Calu3 (cell line): ENCODE measurements around the gene CAP2. TPM values are rescaled to one million over a fixed set of nuclear protein-coding genes. Genes with fewer than 3 reads are reported as not detected.

ENCODE experiments used
- BruUV-seq: library from RNA; stranded (reverse); fragments of 400-500 nt; replicated peaks from 2 replicates; lab custom pipeline; 2021; lab: Mats Ljungman, UMichigan
- CTCF ChIA-PET: fragments of 300-600 bp; sonication (Branson Sonifier 250); formaldehyde crosslinking; loops from one replicate; lab custom pipeline; 2022; ENCODE audit warnings: antibody characterized with exemption; lab: Charles Lee
- DNase-seq: peaks from one replicate; pipeline ENCODE4 v3.0.0; 2022
- H3K27ac Mint-ChIP-seq: one replicate; pipeline ENCODE4 v1.8.0; 2022; ENCODE audit warnings: mixed read lengths; ENCODE audit not compliant: unreplicated experiment
- H3K27me3 Mint-ChIP-seq: one replicate; pipeline ENCODE4 v1.8.0; 2022; ENCODE audit warnings: mixed read lengths; ENCODE audit not compliant: unreplicated experiment
- H3K36me3 Mint-ChIP-seq: one replicate; pipeline ENCODE4 v1.8.0; 2022; ENCODE audit warnings: mild to moderate bottlenecking, moderate library complexity, mixed read lengths; ENCODE audit not compliant: insufficient read depth, unreplicated experiment
- H3K4me1 Mint-ChIP-seq: one replicate; pipeline ENCODE4 v1.8.0; 2022; ENCODE audit warnings: mild to moderate bottlenecking, low read depth, mixed read lengths; ENCODE audit not compliant: unreplicated experiment
- H3K4me3 Mint-ChIP-seq: one replicate; pipeline ENCODE4 v1.8.0; 2022; ENCODE audit warnings: mild to moderate bottlenecking, low read depth, moderate library complexity, mixed read lengths; ENCODE audit not compliant: unreplicated experiment
- H3K9me3 Mint-ChIP-seq: one replicate; pipeline ENCODE4 v1.8.0; 2022; ENCODE audit warnings: low read depth, mixed read lengths; ENCODE audit not compliant: unreplicated experiment
- intact Hi-C: fragments of 100-400 bp; cut with micrococcal nuclease; formaldehyde crosslinking; loops from one replicate; pipeline ENCODE4 v1.10.0; 2022; ENCODE audit not compliant: unreplicated experiment
- total RNA-seq: library from RNA; stranded (reverse); gene quantifications from 2 replicates; pipeline ENCODE4 v1.2.3, GENCODE V29; 2022
- TF ChIP-seq, protein P1 (sequence below): fragments of 200-600 bp; IDR thresholded peaks from one replicate; pipeline ENCODE4 v1.8.0; 2022; ENCODE audit warnings: antibody characterized with exemption; ENCODE audit not compliant: unreplicated experiment

The CAP2 gene
- total RNA-seq, 1 experiment from 2014 or later: 15.7 TPM

DNA sequence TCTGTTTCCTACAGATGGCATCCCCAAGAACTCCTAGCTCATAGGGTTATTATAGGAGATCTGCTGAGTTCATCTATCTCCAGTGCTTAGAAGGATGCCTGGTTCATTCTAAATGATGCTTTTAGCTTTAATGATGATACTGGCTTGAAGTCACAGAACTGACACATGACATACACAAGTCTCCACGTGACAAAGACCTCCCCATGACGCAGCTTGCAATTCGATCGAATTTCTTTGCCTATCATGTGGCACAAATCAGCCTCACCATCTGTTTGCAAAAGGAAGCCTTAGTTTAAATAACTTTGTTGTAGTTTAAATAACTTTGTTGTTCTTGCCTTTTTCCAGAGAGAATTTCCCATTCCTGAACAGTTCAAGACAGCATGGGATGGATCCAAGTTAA, 162.6 kb downstream of the CAP2 start:
- Mint-ChIP-seq H3K36me3 (peaks cover 6% of the 10 kb centered on the region), H3K4me1 (no peaks in the 10 kb centered on the region), H3K9me3 (no peaks in the 10 kb centered on the region), H3K27me3 (no peaks in the 10 kb centered on the region), H3K27ac (no peak overlapping the region), H3K4me3 (no peak overlapping the region)
- no peak for DNase-seq
- no TSS peak for BruUV-seq
- TF ChIP-seq, protein P1, sequence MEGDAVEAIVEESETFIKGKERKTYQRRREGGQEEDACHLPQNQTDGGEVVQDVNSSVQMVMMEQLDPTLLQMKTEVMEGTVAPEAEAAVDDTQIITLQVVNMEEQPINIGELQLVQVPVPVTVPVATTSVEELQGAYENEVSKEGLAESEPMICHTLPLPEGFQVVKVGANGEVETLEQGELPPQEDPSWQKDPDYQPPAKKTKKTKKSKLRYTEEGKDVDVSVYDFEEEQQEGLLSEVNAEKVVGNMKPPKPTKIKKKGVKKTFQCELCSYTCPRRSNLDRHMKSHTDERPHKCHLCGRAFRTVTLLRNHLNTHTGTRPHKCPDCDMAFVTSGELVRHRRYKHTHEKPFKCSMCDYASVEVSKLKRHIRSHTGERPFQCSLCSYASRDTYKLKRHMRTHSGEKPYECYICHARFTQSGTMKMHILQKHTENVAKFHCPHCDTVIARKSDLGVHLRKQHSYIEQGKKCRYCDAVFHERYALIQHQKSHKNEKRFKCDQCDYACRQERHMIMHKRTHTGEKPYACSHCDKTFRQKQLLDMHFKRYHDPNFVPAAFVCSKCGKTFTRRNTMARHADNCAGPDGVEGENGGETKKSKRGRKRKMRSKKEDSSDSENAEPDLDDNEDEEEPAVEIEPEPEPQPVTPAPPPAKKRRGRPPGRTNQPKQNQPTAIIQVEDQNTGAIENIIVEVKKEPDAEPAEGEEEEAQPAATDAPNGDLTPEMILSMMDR: no peak
- intact Hi-C loops: no loop called here
- CTCF ChIA-PET: no interaction called here

- no TSS peak for BruUV-seq
- H3K9me3 Mint-ChIP-seq: peaks cover 5% of the 10 kb centered on the region
- H3K27me3 Mint-ChIP-seq: no peaks in the 10 kb centered on the region
- H3K4me3 Mint-ChIP-seq: no peak overlapping the region
- no peak for DNase-seq
- no peak overlapping the region for H3K27ac Mint-ChIP-seq
- CTCF ChIA-PET: no interaction called here
- TF ChIP-seq, protein P1: no peak
- intact Hi-C loops: no loop called here
- no peaks in the 10 kb centered on the region for H3K4me1 Mint-ChIP-seq
- no peaks in the 10 kb centered on the region for H3K36me3 Mint-ChIP-seq
These were observed 169.2 kb downstream of the CAP2 start for GRCh38 chr6:17562636-17563035.

- H3K4me3 Mint-ChIP-seq: no peak overlapping the region
- CTCF ChIA-PET: interaction anchor here (0.6 kb wide), 1 partner anchor 10 kb away, joined by 3 read pairs; no protein-coding TSS in a partner anchor
- intact Hi-C loops: no loop called here
- H3K4me1 Mint-ChIP-seq: no peaks in the 10 kb centered on the region
- no peaks in the 10 kb centered on the region for H3K27me3 Mint-ChIP-seq
- TF ChIP-seq, protein P1: no peak
- peaks cover 5% of the 10 kb centered on the region for H3K9me3 Mint-ChIP-seq
- no peaks in the 10 kb centered on the region for H3K36me3 Mint-ChIP-seq
- BruUV-seq: no TSS peak
- DNase-seq: no peak
- no peak overlapping the region for H3K27ac Mint-ChIP-seq
These were observed 172.0 kb downstream of the CAP2 start for GRCh38 chr6:17565399-17565798.

DNA sequence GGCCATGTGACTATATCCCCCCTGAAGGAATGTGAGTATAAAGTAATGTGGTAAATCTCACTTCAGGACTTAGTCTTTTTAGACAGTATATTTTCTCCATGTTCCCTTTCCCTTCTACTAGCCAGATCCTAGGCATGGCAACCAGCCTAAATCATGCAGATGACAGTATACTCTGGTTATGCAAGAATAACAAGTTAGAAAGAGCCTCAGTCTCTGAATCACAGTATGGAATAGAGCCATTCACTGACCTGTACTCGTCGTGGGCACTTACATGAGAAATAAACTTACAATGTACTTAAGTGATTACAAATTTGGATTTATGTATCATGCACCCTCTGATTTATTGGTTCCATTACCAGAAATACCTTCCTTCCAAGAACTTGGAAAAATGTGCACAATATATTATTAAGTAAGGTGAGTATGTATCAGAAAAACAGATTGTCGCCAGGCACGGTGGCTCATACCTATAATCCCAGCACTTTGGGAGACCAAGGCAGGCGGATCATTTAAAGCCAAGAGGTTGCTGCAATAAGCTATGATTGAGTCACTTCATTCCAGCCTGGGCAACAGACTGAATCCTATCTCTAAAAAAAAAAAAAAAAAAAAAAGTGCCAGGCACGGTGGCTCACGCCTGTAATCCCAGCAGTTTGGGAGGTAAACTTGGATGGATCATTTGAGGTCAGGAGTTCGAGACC, 181.6 kb downstream of the CAP2 start:
- Mint-ChIP-seq H3K27ac (no peak overlapping the region), H3K9me3 (peaks cover 5% of the 10 kb centered on the region), H3K36me3 (no peaks in the 10 kb centered on the region), H3K27me3 (no peaks in the 10 kb centered on the region), H3K4me1 (no peaks in the 10 kb centered on the region), H3K4me3 (no peak overlapping the region)
- BruUV-seq: no TSS peak
- TF ChIP-seq, protein P1: no peak
- no peak for DNase-seq
- intact Hi-C loops: no loop called here
- CTCF ChIA-PET: interaction anchor here (0.6 kb wide), 1 partner anchor 10 kb away, joined by 3 read pairs; no protein-coding TSS in a partner anchor
